GM12878 (cell line): ENCODE data around the gene HOTAIR. TPM values are rescaled to one million over a fixed set of nuclear protein-coding genes. Genes with fewer than 3 reads are reported as not detected.

Experiments used
- ATAC-seq: fragments of 200-7000 bp; cut with Tn5 transposase; 3 replicates; pipeline ENCODE4 v1.9.1; 2020; ENCODE audit warnings: mild to moderate bottlenecking, moderate library complexity
- BruUV-seq: library from RNA; stranded (reverse); fragments of 400-500 nt; replicated peaks from 2 replicates; lab custom pipeline; 2021; lab: Mats Ljungman, UMichigan
- CTCF ChIA-PET: fragments of 300-600 bp; sonication (Branson Sonifier 250); formaldehyde crosslinking; extraction: SDS; loops from one replicate; lab custom pipeline; 2021; ENCODE audit warnings: inconsistent platforms; lab: Yijun Ruan, JAX
- POLR2A ChIA-PET: fragments of 350-600 bp; formaldehyde crosslinking; extraction: SDS; loops from one replicate; lab custom pipeline; 2021; ENCODE audit warnings: inconsistent platforms; lab: Charles Lee
- RAD21 ChIA-PET: fragments of 300-600 bp; sonication (Branson Sonifier 250); formaldehyde crosslinking; loops from one replicate; lab custom pipeline; 2023; ENCODE audit warnings: antibody characterized with exemption; ENCODE audit not compliant: unreplicated experiment; lab: Charles Lee
- SMC1A ChIA-PET: fragments of 300-600 bp; sonication (Branson Sonifier 250); formaldehyde crosslinking; loops from one replicate; lab custom pipeline; 2023; ENCODE audit not compliant: unreplicated experiment, uncharacterized antibody; lab: Charles Lee
- DNase-seq: peaks from one replicate; pipeline ENCODE4 v3.0.0-alpha.2; 2011; ENCODE audit warnings: low read depth, low spot score
- FAIRE-seq: peaks from 3 replicates; lab custom pipeline; 2011; peaks lifted over from hg19 to GRCh38; lab: Jason Lieb, UNC
- H2AFZ ChIP-seq: 2 replicates; pipeline ENCODE4 v1.6.0; 2011; ENCODE audit warnings: low read depth, low read length, control low read depth; ENCODE audit not compliant: control insufficient read depth
- H3K27ac ChIP-seq: 2 replicates; pipeline ENCODE4 v1.5.1; 2011; ENCODE audit warnings: control low read depth; ENCODE audit not compliant: control insufficient read depth, insufficient read depth
- H3K27me3 ChIP-seq, 2 experiments: replicated peaks in 1 of 2; 2 replicates each; pipeline versions ENCODE4 v1.6.0 to v1.6.1; 2011; ENCODE audit warnings: low read length in 1 of 2; ENCODE audit not compliant: control insufficient read depth in 2 of 2, insufficient read depth in 2 of 2
- H3K36me3 ChIP-seq, 2 experiments: 2 replicates each; pipeline ENCODE4 v1.5.1; 2011; ENCODE audit warnings: low read length in 1 of 2; ENCODE audit not compliant: control insufficient read depth in 2 of 2, insufficient read depth in 2 of 2
- H3K4me1 ChIP-seq: 2 replicates; pipeline ENCODE4 v1.6.1; 2011; ENCODE audit warnings: mild to moderate bottlenecking, low read length, moderate library complexity, mixed read lengths; ENCODE audit not compliant: control insufficient read depth, insufficient read depth
- H3K4me2 ChIP-seq: 2 replicates; pipeline ENCODE4 v1.6.0; 2011; ENCODE audit warnings: control low read depth; ENCODE audit not compliant: control insufficient read depth, insufficient read depth
- H3K4me3 ChIP-seq: fragments of 200-600 bp; sonication (generic); 2 replicates; pipeline ENCODE4 v1.5.1; 2016
- H3K79me2 ChIP-seq: 2 replicates; pipeline ENCODE4 v1.6.0; 2011; ENCODE audit warnings: low read length; ENCODE audit not compliant: control insufficient read depth, insufficient read depth
- H3K9ac ChIP-seq: 2 replicates; pipeline ENCODE4 v1.8.0; 2011; ENCODE audit warnings: low read length, control low read depth, mixed read lengths; ENCODE audit not compliant: control insufficient read depth, insufficient read depth
- H3K9me3 ChIP-seq: replicated peaks from 3 replicates; pipeline ENCODE4 v1.5.1; 2011; ENCODE audit warnings: mild to moderate bottlenecking, low read length; ENCODE audit not compliant: control insufficient read depth, insufficient read depth
- H4K20me1 ChIP-seq: 2 replicates; pipeline ENCODE4 v1.6.0; 2011; ENCODE audit not compliant: control insufficient read depth, insufficient read depth
- CTCF ChIP-seq, 3 experiments: IDR thresholded peaks in 2 of 3; conservative IDR thresholded peaks in 1 of 3; 2 replicates each; pipeline ENCODE4 v1.5.1; 2011; ENCODE audit warnings: low read depth in 3 of 3, low read length in 3 of 3, mild to moderate bottlenecking in 3 of 3, control low read depth in 2 of 3, moderate library complexity in 2 of 3, inconsistent platforms in 1 of 3, mixed read lengths in 1 of 3; ENCODE audit not compliant: control insufficient read depth in 2 of 3, insufficient read depth in 1 of 3; ENCODE audit errors: extremely low read depth in 1 of 3
- EGR1 ChIP-seq, 2 experiments: IDR thresholded peaks; 1 replicate in 1 of 2; 2 replicates in 1 of 2; pipeline ENCODE4 v1.6.1; 2011 to 2012; ENCODE audit warnings: low read depth in 2 of 2, low read length in 2 of 2, borderline replicate concordance in 1 of 2, mild to moderate bottlenecking in 1 of 2, moderate library complexity in 1 of 2
- RAD21 ChIP-seq: IDR thresholded peaks from 2 replicates; pipeline ENCODE4 v1.6.1; 2011; ENCODE audit warnings: mild to moderate bottlenecking, low read depth, low read length, moderate library complexity; ENCODE audit not compliant: insufficient read depth
- WGBS: methylation state at CpG from one replicate; pipeline ENCODE4 v1.1.6; 2016; ENCODE audit warnings: low lambda C conversion rate; ENCODE audit not compliant: insufficient replicate concordance, insufficient coverage; ENCODE audit errors: missing lambda C conversion rate; 5-methylcytosine and 5-hydroxymethylcytosine counted together
- in situ Hi-C: fragments of 300-500 bp; cut with MboI; formaldehyde crosslinking; loops from 9 replicates; pipeline ENCODE4 v1.14.3; 2018; ENCODE audit warnings: mixed read lengths
- intact Hi-C: fragments of 100-400 bp; cut with micrococcal nuclease; formaldehyde crosslinking; loops from one replicate; pipeline ENCODE4 v1.14.2; 2022; ENCODE audit not compliant: unreplicated experiment
- polyA plus RNA-seq, 11 experiments: library from polyadenylated mRNA; depleted of rRNA in 4 of 11; unstranded in 6 of 11; stranded (reverse) in 5 of 11; fragments of >200 nt; fragmentation: Nextera tagmentation in 4 of 11; fragmentation: Illumina TruSeq in 1 of 11; extraction: Ambion mirVana in 4 of 11; extraction: Trizol in 1 of 11; gene quantifications; 1 replicate in 1 of 11; 2 replicates in 10 of 11; pipeline versions ENCODE4 v1.2.1 to v1.2.3, GENCODE V29; 2011 to 2016; ENCODE audit warnings: inconsistent platforms in 2 of 11, missing spikeins in 2 of 11, low read depth in 1 of 11
- total RNA-seq, 4 experiments: library from RNA; depleted of rRNA in 3 of 4; stranded (reverse); fragments of >200 nt in 3 of 4; fragmentation: Illumina TruSeq in 1 of 4; extraction: Trizol in 1 of 4; gene quantifications; 2 replicates each; pipeline versions ENCODE4 v1.2.1 to v1.2.3, GENCODE V29; 2013 to 2021

The HOTAIR gene
- total and polyA plus RNA-seq, 10 of the 15 experiments (the other 5 are each of a cell fraction or from before 2014, with no cell fraction given) = not detected

GRCh38 chr12:53950437-53950773 lies 24.3 kb downstream of the HOTAIR start:
- Histone ChIP-seq H3K9ac (no peak overlapping the region), H3K36me3 (no peaks in the 10 kb centered on the region), H3K27me3 (peaks cover 34 to 37% of the 10 kb centered on the region in 2 experiments), H3K4me2 (no peak overlapping the region), H2AFZ (no peak overlapping the region), H3K79me2 (no peaks in the 10 kb centered on the region), H3K9me3 (no peaks in the 10 kb centered on the region), H4K20me1 (no peaks in the 10 kb centered on the region), H3K27ac (no peak overlapping the region), H3K4me3 (no peak overlapping the region), H3K4me1 (no peaks in the 10 kb centered on the region)
- ChIA-PET POLR2A (no interaction called here), RAD21 (no interaction called here), SMC1A (no interaction called here), CTCF (no interaction called here)
- TF ChIP-seq EGR1 (IDR thresholded peaks at IDR 0.05; ENCODE audit: borderline replicate concordance in 1 of 2, low read depth in 2 of 2, low read length in 2 of 2) (no peak), CTCF (IDR thresholded peaks at IDR 0.05 in 2 of 3, conservative IDR thresholded peaks at IDR 0.05 in 1 of 3; ENCODE audit: control insufficient read depth in 2 of 3, extremely low read depth in 1 of 3, insufficient read depth in 1 of 3, low read depth in 3 of 3, low read length in 3 of 3) (0 out of 6 replicates have a peak, but pooled peaks of 1 of the 3 experiments have one; percentile 4), RAD21 (0 out of 2 replicates have a peak, but pooled peaks have one; percentile 22)
- BruUV-seq = no TSS peak
- FAIRE-seq (no peak), DNase-seq (no peak), ATAC-seq (no peak)
- intact Hi-C loops (no loop called here), in situ Hi-C loops (no loop called here)
- WGBS = 27% methylated on average over 10 of the region's 10 CpGs
